HG02588 (cell line): ENCODE results near the gene SLC40A1.
"Not testable (repeated sequence)": the region's sequence is repeated elsewhere in the genome, so short reads cannot be mapped to it uniquely, and the experiment has no call there.

Experiments
- ATAC-seq: cut with Tn5 transposase; IDR thresholded peaks from one replicate; pipeline ENCODE4 v1.9.1; 2021; ENCODE audit warnings: mild to moderate bottlenecking, moderate library complexity; ENCODE audit not compliant: unreplicated experiment

SLC40A1 gene

GRCh38 chr2:189601652-189602051 lies 21.1 kb upstream of the SLC40A1 start:
- not testable (repeated sequence) for ATAC-seq

DNA sequence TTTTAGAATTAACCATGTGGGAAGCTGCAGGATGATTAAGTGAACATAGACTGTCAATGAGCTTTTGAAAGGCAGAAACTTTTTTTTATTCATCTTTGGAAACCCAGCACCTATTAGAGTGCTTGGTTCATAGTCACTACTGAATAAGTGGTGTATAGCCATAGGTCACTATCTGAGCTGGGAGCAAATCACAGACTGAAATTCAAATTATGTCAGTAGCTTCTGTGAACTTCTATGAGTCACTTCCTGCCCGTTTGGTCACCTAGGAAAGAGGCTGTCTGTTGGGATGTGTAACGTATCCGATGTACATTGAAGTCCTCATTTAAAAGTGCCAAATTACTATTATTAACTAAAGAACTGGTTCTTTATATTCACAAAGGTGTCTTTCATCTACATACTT lies 20.5 kb upstream of the SLC40A1 start:
- no peak for ATAC-seq

DNA sequence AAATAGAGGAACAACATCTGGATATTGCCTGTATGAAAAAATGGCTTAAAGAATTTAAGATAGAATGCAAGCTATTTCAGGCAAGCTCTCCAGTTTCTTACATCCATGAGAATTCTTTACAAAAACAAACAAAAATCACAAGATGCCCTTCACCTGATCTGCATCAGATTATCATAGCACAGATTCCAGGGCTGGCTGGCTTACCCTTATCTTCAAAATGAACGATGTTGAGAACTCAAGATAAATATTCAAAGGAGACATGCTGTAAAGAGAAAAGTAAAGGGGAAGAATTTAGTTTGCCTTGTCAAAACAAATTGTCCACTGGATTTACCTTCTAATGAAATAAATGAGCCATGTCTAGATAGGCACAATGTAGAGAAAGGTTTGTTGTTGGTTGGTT lies 18.7 kb upstream of the SLC40A1 start:
- ATAC-seq = no peak

GRCh38 chr2:189595417-189595816 lies 14.8 kb upstream of the SLC40A1 start:
- ATAC-seq = no peak

GRCh38 chr2:189594305-189594704 lies 13.7 kb upstream of the SLC40A1 start:
- ATAC-seq = no peak

DNA sequence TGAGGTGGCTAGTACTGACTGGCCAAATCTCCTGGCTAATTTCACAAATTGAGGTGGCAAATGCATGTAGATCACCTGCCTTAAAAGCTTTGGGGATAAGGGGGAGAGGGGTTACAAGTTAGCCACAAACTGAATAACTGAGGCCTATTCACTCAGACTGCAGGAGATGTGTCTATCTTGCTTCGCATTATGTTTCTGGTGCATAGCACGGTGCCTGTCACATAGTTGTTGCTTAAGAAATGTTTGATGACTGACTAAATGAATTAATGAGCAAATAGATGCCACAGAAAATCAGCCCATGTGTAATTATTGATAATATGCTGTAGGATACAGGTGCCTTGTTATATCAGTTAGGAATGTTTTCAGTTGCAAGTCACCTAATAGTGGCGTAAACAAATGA lies 12.5 kb upstream of the SLC40A1 start:
- no peak for ATAC-seq

DNA sequence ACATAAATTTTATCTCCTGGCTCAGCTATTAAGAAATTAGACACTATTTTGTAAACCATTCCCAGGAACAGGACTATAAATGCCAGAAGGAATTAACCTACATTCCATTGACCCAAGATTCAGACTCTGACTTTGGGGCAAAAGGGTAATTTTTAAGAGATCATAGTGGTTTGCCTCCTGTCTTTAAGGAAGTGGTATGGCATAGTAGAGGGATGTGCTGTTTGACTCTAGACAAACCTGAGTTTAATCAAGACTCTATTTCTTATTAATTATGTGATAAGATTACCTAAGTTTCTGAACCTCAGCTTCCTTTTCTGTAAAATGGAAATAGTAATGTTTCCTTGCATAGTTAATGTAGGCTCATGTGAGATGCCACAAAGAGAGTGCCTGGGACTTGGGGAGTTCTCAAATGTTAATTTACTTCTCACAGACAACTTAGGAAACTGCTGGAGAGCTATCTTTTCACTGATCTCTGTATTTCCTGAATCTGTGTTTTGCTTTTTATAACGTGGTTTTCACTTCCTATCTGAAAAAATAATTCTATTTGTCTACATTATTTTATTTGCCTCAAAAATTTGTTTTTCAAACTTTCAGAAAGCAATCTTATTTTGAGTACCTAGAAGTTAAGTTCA lies 11.9 kb upstream of the SLC40A1 start:
- no peak for ATAC-seq

DNA sequence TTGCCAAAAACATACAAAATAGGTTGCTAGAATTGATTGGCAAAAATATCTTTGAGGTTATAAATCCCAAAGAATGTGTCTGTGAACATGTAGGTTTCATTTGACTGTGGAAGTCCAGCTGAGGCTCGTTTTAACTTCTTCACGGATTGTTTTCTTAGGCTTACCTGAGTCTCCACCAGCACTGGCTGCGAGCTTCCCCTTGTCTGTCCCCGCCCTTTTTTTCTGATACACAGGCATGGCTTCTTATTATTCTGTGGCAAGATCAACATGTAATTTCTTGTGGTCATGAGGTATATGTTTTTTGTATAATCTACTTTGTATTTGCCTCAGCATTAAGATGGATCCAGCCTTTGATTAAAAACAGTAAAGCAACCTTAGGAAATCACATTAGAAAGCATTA lies 7.2 kb upstream of the SLC40A1 start:
- no peak for ATAC-seq

GRCh38 chr2:189585226-189585756 lies 4.7 kb upstream of the SLC40A1 start:
- no peak for ATAC-seq

DNA sequence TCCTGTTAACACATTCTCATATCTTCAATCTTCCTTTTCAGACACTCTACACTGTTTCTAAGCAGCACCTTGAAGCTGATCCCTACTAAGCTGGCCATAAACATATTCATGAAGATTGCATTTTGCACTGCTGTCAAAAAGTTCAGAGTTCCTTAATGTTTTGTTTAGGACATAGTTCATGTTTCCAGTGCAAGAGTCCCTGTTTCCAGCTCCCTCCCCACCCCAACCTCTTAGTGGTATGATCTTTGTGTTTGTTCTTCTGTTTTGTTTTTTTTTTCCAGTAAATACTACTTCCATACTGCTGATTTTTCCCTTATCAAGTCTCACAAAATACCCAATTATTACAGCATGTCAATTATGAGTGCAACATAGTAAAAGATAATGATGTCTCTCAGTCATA lies 4.1 kb upstream of the SLC40A1 start:
- ATAC-seq = no peak

DNA sequence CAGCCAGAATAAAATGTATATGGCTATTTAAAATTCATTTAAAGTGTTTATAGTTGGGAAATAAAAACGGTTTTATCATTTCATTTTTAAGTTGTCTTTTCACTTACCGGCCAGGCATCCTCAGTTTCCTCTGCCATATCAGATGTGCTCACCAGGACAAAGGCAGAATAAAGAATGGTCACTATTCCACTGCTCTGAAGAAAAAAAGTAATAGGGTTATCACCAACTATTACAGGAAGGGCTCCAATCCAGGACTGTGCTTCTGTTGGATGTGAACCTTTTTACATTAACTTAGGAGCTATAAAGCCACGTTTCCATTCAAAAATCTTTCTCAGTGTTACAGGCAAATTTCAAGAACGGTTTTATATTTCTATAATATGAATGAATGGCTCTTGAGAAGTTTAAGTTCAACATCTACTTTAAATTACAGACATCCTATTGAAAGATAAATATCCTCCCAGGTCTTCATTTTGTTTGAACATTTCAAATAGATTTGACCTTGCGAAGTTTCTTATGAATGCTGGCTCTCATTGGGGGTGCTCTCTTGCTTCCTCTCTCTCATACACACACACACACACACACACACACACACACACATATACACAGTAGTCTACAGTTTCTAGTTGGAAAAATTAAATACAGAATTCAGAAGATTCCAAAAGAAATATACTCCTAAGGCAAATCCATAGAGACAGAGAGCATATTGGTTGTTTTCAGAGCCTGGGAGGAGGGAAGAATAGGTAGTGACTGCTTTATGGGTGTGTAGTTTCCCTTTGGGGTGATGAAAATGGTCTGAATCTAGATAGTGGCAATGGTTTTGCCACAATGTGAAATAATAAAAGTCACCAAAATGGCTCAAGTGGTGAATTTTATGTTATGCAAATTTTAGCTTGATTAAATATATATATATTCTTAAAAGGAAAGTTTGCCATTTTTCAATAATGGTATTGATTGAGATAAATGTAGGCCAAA lies 2.9 kb upstream of the SLC40A1 start:
- no peak for ATAC-seq

DNA sequence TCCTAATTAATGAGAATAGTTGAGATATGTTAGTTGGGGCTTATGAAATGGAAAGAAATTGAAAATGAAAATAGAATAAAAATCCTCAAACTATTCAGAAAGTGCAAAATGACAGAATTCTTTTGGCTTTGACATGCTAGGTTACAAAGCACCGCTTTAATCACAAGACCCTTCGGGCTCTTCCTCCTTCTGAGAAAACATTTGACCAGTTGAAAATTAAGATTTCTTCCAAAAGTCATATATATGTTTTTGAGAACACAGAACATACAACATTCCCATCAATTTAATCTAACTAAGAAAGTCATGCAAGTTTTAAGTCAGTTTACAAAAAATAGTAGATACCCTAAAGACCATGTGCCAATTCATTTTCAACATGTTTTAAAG lies 2.2 kb upstream of the SLC40A1 start:
- no peak for ATAC-seq

- ATAC-seq = no peak
These were observed 1.7 kb upstream of the SLC40A1 start for GRCh38 chr2:189582140-189582808.

- ATAC-seq = no peak
These were observed 961 bp upstream of the SLC40A1 start for GRCh38 chr2:189581354-189582139.

DNA sequence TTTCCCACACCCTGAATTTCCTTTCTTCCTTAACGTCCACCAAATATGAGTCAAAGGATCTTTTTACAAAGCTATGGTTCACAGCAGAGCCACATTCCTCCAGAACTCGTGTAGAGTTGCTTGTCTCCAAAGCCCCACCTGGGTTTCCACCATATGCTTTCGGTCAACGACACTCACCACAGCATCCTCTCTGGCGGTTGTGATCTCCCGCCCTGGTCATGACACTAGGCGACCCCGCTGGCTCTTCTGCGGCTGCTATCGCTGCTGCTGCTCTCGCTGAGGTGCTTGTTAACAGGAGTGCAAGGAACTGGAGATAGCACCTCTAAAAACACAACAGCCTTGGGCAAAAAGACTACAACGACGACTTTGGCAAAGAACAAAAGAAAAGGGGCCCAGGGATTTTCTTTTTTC lies 340 bp downstream of the SLC40A1 start:
- no peak for ATAC-seq

DNA sequence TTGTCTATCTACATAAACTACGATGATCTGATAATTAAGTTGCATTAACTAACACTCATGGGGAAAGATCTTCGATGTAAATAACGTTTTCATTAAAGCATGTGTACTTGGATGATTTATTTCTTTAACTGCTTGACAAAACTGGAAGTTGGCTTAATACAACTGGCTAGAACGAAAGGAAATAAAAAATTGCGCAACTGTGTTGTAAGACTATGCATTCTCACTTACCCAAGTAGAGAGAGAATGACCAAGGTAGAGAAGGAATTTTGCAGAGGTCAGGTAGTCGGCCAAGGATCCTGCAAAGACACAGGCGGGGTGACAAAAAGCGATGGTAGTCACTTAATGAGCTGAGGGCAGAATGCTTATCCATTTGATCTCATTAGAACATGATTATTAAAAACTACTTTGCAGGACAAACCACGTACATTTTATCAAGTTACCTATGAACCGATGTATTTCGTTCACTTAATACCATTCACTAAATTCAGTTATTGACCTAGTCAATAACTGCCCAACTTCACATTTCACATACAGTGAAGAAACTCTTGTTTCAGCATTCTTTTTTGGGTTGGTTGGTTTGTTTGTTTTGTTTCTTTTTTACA lies 900 bp downstream of the SLC40A1 start:
- no peak for ATAC-seq

GRCh38 chr2:189578272-189578950 lies 2.2 kb downstream of the SLC40A1 start:
- ATAC-seq = no peak

DNA sequence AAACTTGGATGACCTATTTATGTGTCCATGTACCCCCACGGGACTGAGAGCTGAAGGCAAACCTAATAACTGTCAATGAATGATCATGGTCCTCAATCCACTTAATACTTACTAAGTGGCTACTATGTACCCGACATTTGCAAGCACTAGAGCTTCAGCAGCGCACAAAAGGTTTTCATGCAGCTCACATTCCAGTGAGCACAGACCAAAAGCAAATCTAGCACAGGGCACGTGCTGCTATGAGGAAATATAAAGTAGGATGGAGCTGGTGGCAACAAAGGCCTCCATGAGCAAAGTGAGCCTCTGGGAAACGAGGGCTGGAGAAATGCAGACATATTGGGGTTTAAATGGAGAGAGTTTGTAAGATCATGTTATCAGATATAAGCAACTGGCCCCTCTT lies 3.5 kb downstream of the SLC40A1 start:
- no peak for ATAC-seq

DNA sequence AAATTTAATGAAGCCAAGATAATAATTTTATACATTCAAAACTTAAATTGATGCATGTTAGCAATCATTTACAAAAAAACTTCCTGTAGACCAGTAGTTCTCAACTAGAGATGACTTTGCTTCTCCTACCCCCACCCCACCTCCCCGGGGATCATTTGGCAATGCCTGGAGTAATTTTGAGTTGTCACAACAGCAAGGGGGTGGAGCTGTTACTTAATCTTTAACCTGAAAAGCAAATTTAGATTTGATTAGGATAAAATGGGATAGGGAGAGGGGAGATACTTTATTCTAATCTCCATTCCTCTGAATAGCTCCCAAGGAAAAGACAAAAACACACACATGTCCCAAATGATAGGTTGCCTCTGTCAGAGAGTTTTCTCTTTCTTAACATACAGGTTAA lies 4.2 kb downstream of the SLC40A1 start:
- ATAC-seq = no peak
